Mesendoderm (in vitro differentiated cells): ENCODE results near the gene PDIA3. TPM values are rescaled to one million over a fixed set of nuclear protein-coding genes. Genes with fewer than 3 reads are reported as not detected.
"Not testable (repeated sequence)": the region's sequence is repeated elsewhere in the genome, so short reads cannot be mapped to it uniquely, and the experiment has no call there.

Experiments
- DNase-seq: peaks from one replicate; pipeline ENCODE4 v3.0.0; 2013
- H2AK5ac ChIP-seq: 2 replicates; pipeline ENCODE4 v1.6.1; 2013; ENCODE audit warnings: low read length, inconsistent platforms
- H2BK120ac ChIP-seq: 2 replicates; pipeline ENCODE4 v1.6.1; 2013; ENCODE audit warnings: low read depth, mild to moderate bottlenecking, low read length, moderate library complexity, mixed read lengths
- H2BK15ac ChIP-seq: replicated peaks from 2 replicates; pipeline ENCODE4 v1.6.1; 2013; ENCODE audit warnings: low read depth, mild to moderate bottlenecking, moderate library complexity
- H2BK5ac ChIP-seq: 2 replicates; pipeline ENCODE4 v1.6.1; 2013; ENCODE audit warnings: low read length, inconsistent platforms
- H3K18ac ChIP-seq: 2 replicates; pipeline ENCODE4 v1.6.1; 2013; ENCODE audit warnings: mild to moderate bottlenecking, low read length, mixed read lengths
- H3K23ac ChIP-seq: one replicate; pipeline ENCODE4 v1.6.1; 2013; ENCODE audit warnings: low read length
- H3K27ac ChIP-seq: 2 replicates; pipeline ENCODE4 v1.5.1; 2013; ENCODE audit warnings: low read depth, mild to moderate bottlenecking, inconsistent platforms, low read length, moderate library complexity
- H3K27me3 ChIP-seq: 2 replicates; pipeline ENCODE4 v1.6.1; 2013; ENCODE audit warnings: low read length, control low read depth, mild to moderate bottlenecking, inconsistent platforms; ENCODE audit not compliant: insufficient read depth, poor library complexity
- H3K36me3 ChIP-seq: 2 replicates; pipeline ENCODE4 v1.6.1; 2013; ENCODE audit warnings: low read length, inconsistent platforms; ENCODE audit not compliant: control insufficient read depth, insufficient read depth
- H3K4ac ChIP-seq: one replicate; pipeline ENCODE4 v1.6.1; 2013; ENCODE audit warnings: low read depth, mild to moderate bottlenecking, low read length, moderate library complexity
- H3K4me1 ChIP-seq: 2 replicates; pipeline ENCODE4 v1.6.1; 2013; ENCODE audit warnings: low read depth, low read length, inconsistent platforms; ENCODE audit not compliant: control insufficient read depth
- H3K4me2 ChIP-seq: 2 replicates; pipeline ENCODE4 v1.6.1; 2013; ENCODE audit warnings: low read length
- H3K4me3 ChIP-seq: 2 replicates; pipeline ENCODE4 v1.5.1; 2013; ENCODE audit warnings: mild to moderate bottlenecking, low read length
- H3K56ac ChIP-seq: one replicate; pipeline ENCODE4 v1.6.1; 2013; ENCODE audit warnings: low read length
- H3K79me1 ChIP-seq: 2 replicates; pipeline ENCODE4 v1.6.1; 2013; ENCODE audit warnings: low read length, inconsistent platforms
- H3K79me2 ChIP-seq: 2 replicates; pipeline ENCODE4 v1.6.1; 2013; ENCODE audit warnings: mild to moderate bottlenecking, low read length; ENCODE audit not compliant: control insufficient read depth, insufficient read depth
- H3K9ac ChIP-seq: 2 replicates; pipeline ENCODE4 v1.6.1; 2013; ENCODE audit warnings: low read length, inconsistent platforms
- H4K5ac ChIP-seq: one replicate; pipeline ENCODE4 v1.6.1; 2013; ENCODE audit warnings: low read length
- H4K8ac ChIP-seq: one replicate; pipeline ENCODE4 v1.6.1; 2013; ENCODE audit warnings: low read depth, mild to moderate bottlenecking, control low read depth, low read length, moderate library complexity
- WGBS: extraction: QIAGEN DNeasy Blood & Tissue Kit; methylation state at CpG from one replicate; pipeline ENCODE4 v1.1.7; 2013; ENCODE audit warnings: low lambda C conversion rate, missing lambda C conversion rate; ENCODE audit not compliant: insufficient coverage; ENCODE audit errors: extremely low coverage; 5-methylcytosine and 5-hydroxymethylcytosine counted together
- polyA plus RNA-seq, 2 experiments: library from polyadenylated mRNA; stranded (reverse); fragments of 200-250 nt; gene quantifications; one replicate each; pipeline ENCODE4 v1.2.3, GENCODE V29; 2013

The PDIA3 gene
- 404 TPM for polyA plus RNA-seq (2013, experiment 1 of 2)
- polyA plus RNA-seq (2013, experiment 2 of 2): 400 TPM

DNA sequence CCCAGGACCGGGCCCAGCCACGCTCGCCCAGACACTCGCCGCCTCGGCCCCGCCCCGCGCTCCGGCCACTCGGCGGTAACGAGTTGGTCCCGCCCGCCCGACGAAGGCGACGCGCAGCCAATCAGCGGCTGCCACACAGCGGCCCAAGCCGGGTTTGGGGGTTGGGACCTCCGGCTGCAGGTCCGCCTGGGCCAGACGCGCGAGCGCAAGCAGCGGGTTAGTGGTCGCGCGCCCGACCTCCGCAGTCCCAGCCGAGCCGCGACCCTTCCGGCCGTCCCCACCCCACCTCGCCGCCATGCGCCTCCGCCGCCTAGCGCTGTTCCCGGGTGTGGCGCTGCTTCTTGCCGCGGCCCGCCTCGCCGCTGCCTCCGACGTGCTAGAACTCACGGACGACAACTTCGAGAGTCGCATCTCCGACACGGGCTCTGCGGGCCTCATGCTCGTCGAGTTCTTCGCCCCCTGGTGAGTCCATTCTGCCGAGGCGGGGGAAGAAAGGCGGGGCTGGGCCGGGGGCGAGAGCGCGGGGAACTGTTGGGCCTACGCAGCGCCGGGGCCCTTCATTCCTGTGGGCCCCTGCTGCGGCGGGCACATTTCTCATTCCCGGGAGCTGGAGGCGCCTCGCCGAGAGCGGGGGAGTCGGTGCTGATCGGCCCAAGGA, at the start of gene PDIA3:
TSS of gene PDIA3 (plus strand) at position 194 of the 658 bp plus-strand sequence. CDS start at position 296, 102 bp downstream.
- H3K56ac ChIP-seq: peak within 1 kb of the TSS; percentile 92
- no CpG with 5 or more reads among the region's 84 CpGs for WGBS

GRCh38 chr15:43702174-43702573, 44.1 kb upstream of the PDIA3 start:
- no peaks in the 10 kb centered on the region for H3K27me3 ChIP-seq
- no peak overlapping the region for H2AK5ac ChIP-seq
- H3K4ac ChIP-seq: no peak overlapping the region
- H4K8ac ChIP-seq: no peak overlapping the region
- no peaks in the 10 kb centered on the region for H3K4me1 ChIP-seq
- no peaks in the 10 kb centered on the region for H3K36me3 ChIP-seq
- WGBS: no CpG with 5 or more reads among the region's 7 CpGs
- H3K9ac ChIP-seq: no peak overlapping the region
- H3K23ac ChIP-seq: no peak overlapping the region
- DNase-seq: no peak
- no peak overlapping the region for H3K56ac ChIP-seq
- no peaks in the 10 kb centered on the region for H3K79me2 ChIP-seq
- H3K4me3 ChIP-seq: no peak overlapping the region
- no peak overlapping the region for H3K4me2 ChIP-seq
- H2BK5ac ChIP-seq: no peak overlapping the region
- no peaks in the 10 kb centered on the region for H3K79me1 ChIP-seq
- H3K27ac ChIP-seq: no peak overlapping the region
- H4K5ac ChIP-seq: no peak overlapping the region
- H2BK120ac ChIP-seq: no peak overlapping the region
- H3K18ac ChIP-seq: no peak overlapping the region
- no peak overlapping the region for H2BK15ac ChIP-seq

More for the DNA sequence above, at the start of gene PDIA3:
- H4K5ac ChIP-seq, H3K79me1 ChIP-seq, H2BK120ac ChIP-seq, H2AK5ac ChIP-seq, H3K4me1 ChIP-seq, H3K36me3 ChIP-seq, H2BK5ac ChIP-seq, H2BK15ac ChIP-seq, H3K23ac ChIP-seq, H3K27me3 ChIP-seq: not testable (repeated sequence)
- peak within 1 kb of the TSS; percentile 97 for H3K18ac ChIP-seq
- peak within 1 kb of the TSS; percentile 94 for H3K27ac ChIP-seq
- peak within 1 kb of the TSS; percentile 46 for H3K4me3 ChIP-seq
- peak within 1 kb of the TSS; percentile 14 for H3K4me2 ChIP-seq
- peak within 1 kb of the TSS; percentile 97 for H3K4ac ChIP-seq
- peaks cover 41% of the 10 kb centered on the region for H3K79me2 ChIP-seq
- peak within 1 kb of the TSS; percentile 98 for H4K8ac ChIP-seq
- peak within 1 kb of the TSS; percentile 88 for H3K9ac ChIP-seq
- DNase-seq: peak; percentile 97

DNA sequence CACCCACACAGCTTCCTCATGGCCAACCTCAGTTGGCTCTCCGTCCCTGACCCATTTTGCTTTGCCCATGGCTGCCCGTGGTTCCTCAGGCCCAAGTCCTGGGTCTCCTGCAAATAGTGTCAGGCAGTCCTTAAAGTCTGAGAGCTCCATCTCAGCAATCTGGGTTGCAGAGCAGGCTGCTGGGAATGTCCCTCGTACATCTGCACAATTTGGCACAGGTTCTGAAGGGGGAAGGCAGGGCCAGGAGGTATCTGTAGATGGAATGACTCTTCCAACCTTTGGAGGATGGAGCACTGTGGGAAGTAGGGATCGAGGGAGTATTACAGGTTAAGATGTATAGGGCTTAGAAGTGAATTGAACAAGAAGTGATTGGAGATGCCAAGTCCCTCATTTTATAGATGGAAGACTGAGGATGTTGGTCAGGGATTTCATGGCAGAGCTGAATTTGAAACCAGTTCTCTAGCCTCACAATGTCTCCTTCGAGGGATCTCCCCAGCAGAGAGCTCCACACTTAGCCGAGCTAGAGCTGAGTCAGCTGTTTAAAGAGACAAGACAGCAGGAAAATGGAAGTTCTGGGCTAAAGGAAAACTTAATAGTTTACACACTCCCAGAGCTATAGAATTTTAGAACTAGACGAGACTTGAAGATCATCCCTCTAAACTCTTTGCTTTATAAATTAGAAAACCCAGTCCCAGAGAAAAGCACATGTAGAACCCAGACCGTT, 43.4 kb upstream of the PDIA3 start:
- H3K18ac ChIP-seq: no peak overlapping the region
- no peak overlapping the region for H4K5ac ChIP-seq
- H3K27ac ChIP-seq: no peak overlapping the region
- H3K4me1 ChIP-seq: no peaks in the 10 kb centered on the region
- H3K79me1 ChIP-seq: no peaks in the 10 kb centered on the region
- H4K8ac ChIP-seq: no peak overlapping the region
- no CpG with 5 or more reads among the region's 8 CpGs for WGBS
- no peak overlapping the region for H3K9ac ChIP-seq
- H3K23ac ChIP-seq: no peak overlapping the region
- no peak overlapping the region for H3K4me2 ChIP-seq
- H2BK5ac ChIP-seq: no peak overlapping the region
- H3K4ac ChIP-seq: no peak overlapping the region
- no peak overlapping the region for H3K56ac ChIP-seq
- H2BK15ac ChIP-seq: no peak overlapping the region
- no peak overlapping the region for H2AK5ac ChIP-seq
- H3K36me3 ChIP-seq: no peaks in the 10 kb centered on the region
- H3K27me3 ChIP-seq: no peaks in the 10 kb centered on the region
- no peak for DNase-seq
- H3K79me2 ChIP-seq: no peaks in the 10 kb centered on the region
- no peak overlapping the region for H2BK120ac ChIP-seq
- H3K4me3 ChIP-seq: no peak overlapping the region

GRCh38 chr15:43710431-43711131, 35.7 kb upstream of the PDIA3 start:
- H3K4ac ChIP-seq, H2BK120ac ChIP-seq, H4K5ac ChIP-seq, H3K4me2 ChIP-seq, H3K27me3 ChIP-seq, H3K4me1 ChIP-seq, H3K27ac ChIP-seq, H3K18ac ChIP-seq, H3K23ac ChIP-seq, H2AK5ac ChIP-seq, DNase-seq, H3K4me3 ChIP-seq, H2BK5ac ChIP-seq, H3K79me1 ChIP-seq, H3K56ac ChIP-seq, H3K79me2 ChIP-seq, H3K36me3 ChIP-seq, H3K9ac ChIP-seq, H2BK15ac ChIP-seq, H4K8ac ChIP-seq: not testable (repeated sequence)
- no CpG with 5 or more reads among the region's 12 CpGs for WGBS

- Histone ChIP-seq H4K8ac (no peak overlapping the region), H2BK120ac (no peak overlapping the region), H2BK15ac (no peak overlapping the region), H3K79me1 (no peaks in the 10 kb centered on the region), H4K5ac (no peak overlapping the region), H3K4ac (no peak overlapping the region), H3K4me2 (no peak overlapping the region), H2BK5ac (no peak overlapping the region), H3K4me3 (no peak overlapping the region), H3K27ac (no peak overlapping the region), H3K18ac (no peak overlapping the region), H3K27me3 (no peaks in the 10 kb centered on the region), H3K9ac (no peak overlapping the region), H3K79me2 (no peaks in the 10 kb centered on the region), H2AK5ac (no peak overlapping the region), H3K36me3 (no peaks in the 10 kb centered on the region), H3K56ac (no peak overlapping the region), H3K23ac (no peak overlapping the region), H3K4me1 (no peaks in the 10 kb centered on the region)
- no peak for DNase-seq
- no CpG with 5 or more reads among the region's 4 CpGs for WGBS
Measured at GRCh38 chr15:43723151-43723550, 23.1 kb upstream of the PDIA3 start.
